SK-N-SH (cell line): ENCODE results near the gene RASA3. TPM values are rescaled to one million over a fixed set of nuclear protein-coding genes. Genes with fewer than 3 reads are reported as not detected.

ENCODE experiments used
- CTCF ChIA-PET: fragments of 300-600, 350-600 bp; formaldehyde crosslinking; extraction: SDS; loops from one replicate; lab custom pipeline; 2021; lab: Yijun Ruan, JAX
- POLR2A ChIA-PET: fragments of 350-600 bp; sonication (Branson Sonifier 250); formaldehyde crosslinking; extraction: SDS; loops from one replicate; lab custom pipeline; 2020; ENCODE audit warnings: antibody characterized with exemption, inconsistent platforms; lab: Yijun Ruan, JAX
- DNase-seq: peaks from one replicate; pipeline ENCODE4 v3.0.0; 2012
- H2AFZ ChIP-seq: fragments of 200-600 bp; sonication (generic); 2 replicates; pipeline ENCODE4 v1.8.1; 2016; ENCODE audit warnings: antibody characterized with exemption, mild to moderate bottlenecking, low read depth
- H3F3A ChIP-seq: fragments of 200-600 bp; sonication (generic); replicated peaks from 2 replicates; pipeline ENCODE3; 2016; ENCODE audit warnings: antibody characterized with exemption, mild to moderate bottlenecking; ENCODE audit not compliant: insufficient read depth
- H3K27ac ChIP-seq, 2 experiments: fragments of 200-500 bp in 1 of 2; fragments of 200-600 bp in 1 of 2; sonication (Bioruptor generic) in 1 of 2; sonication (generic), shearing (Covaris generic) in 1 of 2; 2 replicates each; pipeline versions ENCODE4 v1.5.1 to v1.6.1; 2014 to 2016; ENCODE audit warnings: low read depth in 2 of 2, inconsistent platforms in 1 of 2, low read length in 1 of 2, mild to moderate bottlenecking in 1 of 2, mixed read lengths in 1 of 2
- H3K27me3 ChIP-seq: fragments of 200-600 bp; sonication (generic), shearing (Covaris generic); 2 replicates; pipeline ENCODE4 v1.6.1; 2016; ENCODE audit warnings: mixed run types; ENCODE audit not compliant: insufficient read depth
- H3K36me3 ChIP-seq, 2 experiments: fragments of 200-500 bp in 1 of 2; fragments of 200-600 bp in 1 of 2; sonication (Bioruptor generic) in 1 of 2; sonication (generic) in 1 of 2; replicated peaks in 1 of 2; 2 replicates each; pipeline versions ENCODE3 to v1.5.1; 2014 to 2016; ENCODE audit warnings: low read length in 1 of 2, mild to moderate bottlenecking in 1 of 2; ENCODE audit not compliant: insufficient read depth in 2 of 2, control insufficient read depth in 1 of 2
- H3K4me1 ChIP-seq, 2 experiments: fragments of 200-500 bp in 1 of 2; fragments of 200-600 bp in 1 of 2; sonication (Bioruptor generic) in 1 of 2; sonication (generic), shearing (Covaris generic) in 1 of 2; 2 replicates each; pipeline versions ENCODE4 v1.5.1 to v1.6.1; 2014 to 2016; ENCODE audit warnings: low read depth in 1 of 2, low read length in 1 of 2, mixed run types in 1 of 2; ENCODE audit not compliant: insufficient read depth in 2 of 2, control insufficient read depth in 1 of 2
- H3K4me2 ChIP-seq: fragments of 200-600 bp; sonication (generic), shearing (Covaris generic); 2 replicates; pipeline ENCODE4 v1.6.1; 2017; ENCODE audit warnings: mixed run types
- H3K4me3 ChIP-seq, 2 experiments: fragments of 200-500 bp in 1 of 2; fragments of 200-600 bp in 1 of 2; sonication (Bioruptor generic) in 1 of 2; sonication (generic), shearing (Covaris generic) in 1 of 2; 2 replicates each; pipeline versions ENCODE4 v1.5.1 to v1.8.1; 2014 to 2016; ENCODE audit warnings: low read depth in 2 of 2, inconsistent platforms in 1 of 2, low read length in 1 of 2, mild to moderate bottlenecking in 1 of 2, mixed read lengths in 1 of 2, moderate library complexity in 1 of 2
- H3K79me2 ChIP-seq: fragments of 200-600 bp; sonication (generic); 2 replicates; pipeline ENCODE4 v1.8.1; 2017; ENCODE audit warnings: mild to moderate bottlenecking; ENCODE audit not compliant: insufficient read depth
- H3K9ac ChIP-seq: fragments of 200-600 bp; sonication (generic); 2 replicates; pipeline ENCODE4 v1.6.1; 2017; ENCODE audit warnings: mixed run types
- H3K9me2 ChIP-seq: fragments of 200-600 bp; sonication (generic); 2 replicates; pipeline ENCODE4 v1.6.1; 2017; ENCODE audit warnings: mixed run types
- H3K9me3 ChIP-seq: fragments of 200-600 bp; sonication (generic); 2 replicates; pipeline ENCODE4 v1.6.1; 2017; ENCODE audit warnings: mixed run types, mild to moderate bottlenecking, moderate library complexity
- H4K20me1 ChIP-seq: fragments of 200-600 bp; sonication (generic); 2 replicates; pipeline ENCODE4 v1.6.1; 2017; ENCODE audit warnings: mild to moderate bottlenecking, mixed run types; ENCODE audit not compliant: insufficient read depth
- EP300 ChIP-seq, 2 experiments: IDR thresholded peaks; 2 replicates each; pipeline versions ENCODE4 v1.4.0 to v1.6.1; 2012; ENCODE audit warnings: borderline replicate concordance in 1 of 2, low read depth in 1 of 2, low read length in 1 of 2
- EZH2phosphoT487 ChIP-seq: fragments of 200-600 bp; sonication (generic); IDR thresholded peaks from 2 replicates; pipeline ENCODE4 v1.6.1; 2017; ENCODE audit warnings: low read depth, mixed run types, mild to moderate bottlenecking, antibody characterized with exemption, moderate library complexity, borderline replicate concordance
- FOSL2 ChIP-seq: IDR thresholded peaks from 2 replicates; pipeline ENCODE4 v1.4.0; 2012; ENCODE audit warnings: low read depth, mild to moderate bottlenecking, moderate library complexity, borderline replicate concordance
- FOXM1 ChIP-seq: IDR thresholded peaks from 2 replicates; pipeline ENCODE4 v1.4.0; 2012; ENCODE audit warnings: low read depth, mild to moderate bottlenecking
- GATA2 ChIP-seq: sonication (generic); formaldehyde crosslinking; IDR thresholded peaks from 2 replicates; pipeline ENCODE4 v1.5.0; 2020; ENCODE audit warnings: mild to moderate bottlenecking, missing genetic modification reagents
- IRF3 ChIP-seq: fragments of 150-350 bp; IDR thresholded peaks from 2 replicates; pipeline ENCODE4 v1.6.1; 2016; ENCODE audit warnings: mild to moderate bottlenecking, low read depth, low read length
- JUND ChIP-seq: IDR thresholded peaks from 2 replicates; pipeline ENCODE4 v1.4.0; 2012
- MEF2A ChIP-seq: IDR thresholded peaks from 2 replicates; pipeline ENCODE4 v1.4.0; 2012; ENCODE audit warnings: low read depth, borderline replicate concordance
- MXI1 ChIP-seq: IDR thresholded peaks from 2 replicates; pipeline ENCODE4 v1.6.1; 2012; ENCODE audit warnings: mild to moderate bottlenecking, low read depth, low read length, improper control_type of control experiment
- RFX5 ChIP-seq: IDR thresholded peaks from 2 replicates; pipeline ENCODE4 v1.6.1; 2012; ENCODE audit warnings: mild to moderate bottlenecking, improper control_type of control experiment, low read length
- RXRA ChIP-seq: IDR thresholded peaks from 2 replicates; pipeline ENCODE4 v1.4.0; 2012; ENCODE audit warnings: low read depth, mild to moderate bottlenecking, borderline replicate concordance
- SIN3A ChIP-seq: IDR thresholded peaks from 2 replicates; pipeline ENCODE4 v1.6.1; 2012; ENCODE audit warnings: low read depth, mild to moderate bottlenecking, low read length, moderate library complexity, borderline replicate concordance
- SMC3 ChIP-seq: IDR thresholded peaks from 2 replicates; pipeline ENCODE4 v1.6.1; 2012; ENCODE audit warnings: low read depth, low read length, improper control_type of control experiment
- TCF12 ChIP-seq: IDR thresholded peaks from 2 replicates; pipeline ENCODE4 v1.4.0; 2012
- YY1 ChIP-seq: IDR thresholded peaks from 2 replicates; pipeline ENCODE4 v1.4.0; 2012; ENCODE audit warnings: low read depth, mild to moderate bottlenecking
- WGBS: methylation state at CpG from one replicate; pipeline ENCODE4 v1.1.6; 2017; ENCODE audit warnings: low lambda C conversion rate; 5-methylcytosine and 5-hydroxymethylcytosine counted together
- polyA plus RNA-seq, 3 experiments: library from polyadenylated mRNA; depleted of rRNA; stranded (reverse); fragments of >200 nt; gene quantifications; 2 replicates each; pipeline ENCODE4 v1.2.3, GENCODE V29; 2012
- TF ChIP-seq, protein P1 (sequence below): IDR thresholded peaks from 2 replicates; pipeline ENCODE4 v1.4.0; 2012; ENCODE audit warnings: low read depth, borderline replicate concordance
- TF ChIP-seq, protein P2 (sequence below): fragments of 200-600 bp; sonication (generic); IDR thresholded peaks from 2 replicates; pipeline ENCODE4 v1.6.1; 2017; ENCODE audit warnings: antibody characterized with exemption, mild to moderate bottlenecking, moderate library complexity

RASA3 gene
- polyA plus RNA-seq, 1 of the 3 experiments (the other 2 are of a cell fraction) = 25.1 TPM

DNA sequence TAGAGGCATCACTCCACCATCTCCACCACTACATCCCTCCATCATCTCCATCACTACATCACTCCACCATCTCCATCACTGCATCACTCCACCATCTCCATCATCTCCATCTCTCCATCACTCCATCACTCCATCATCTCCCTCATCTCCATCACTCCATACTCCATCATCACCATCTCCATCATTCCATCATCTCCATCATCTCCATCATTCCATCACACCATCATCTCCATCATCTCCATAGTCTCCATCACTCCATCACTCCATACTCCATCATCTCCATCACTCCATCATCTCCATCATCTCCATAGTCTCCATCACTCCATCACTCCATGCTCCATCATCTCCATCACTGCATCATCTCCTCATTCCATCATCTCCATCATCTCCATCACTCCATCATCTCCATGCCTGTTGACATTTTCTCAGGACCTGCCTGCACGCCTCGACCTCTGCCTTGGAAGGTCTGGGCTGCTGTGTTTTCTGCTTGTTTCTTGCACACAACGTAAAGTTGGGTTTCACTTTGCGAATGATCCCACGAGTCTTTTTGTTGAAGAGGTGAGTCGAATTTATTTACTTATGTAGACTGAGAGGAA is 21.2 kb upstream of the RASA3 start:
- H3F3A ChIP-seq = no peaks in the 10 kb centered on the region
- H3K79me2 ChIP-seq = no peaks in the 10 kb centered on the region
- no peaks in the 10 kb centered on the region for H3K27me3 ChIP-seq
- ChIA-PET CTCF (no interaction called here), POLR2A (no interaction called here)
- no peaks in the 10 kb centered on the region for H3K4me1 ChIP-seq
- H3K4me3 ChIP-seq = no peak overlapping the region
- 96% methylated on average over 6 of the region's 6 CpGs for WGBS
- H2AFZ ChIP-seq = no peak overlapping the region
- H4K20me1 ChIP-seq = no peaks in the 10 kb centered on the region
- no peak overlapping the region for H3K9ac ChIP-seq
- DNase-seq = no peak
- no peaks in the 10 kb centered on the region for H3K9me2 ChIP-seq
- H3K4me2 ChIP-seq = no peak overlapping the region
- H3K9me3 ChIP-seq = no peaks in the 10 kb centered on the region
- H3K27ac ChIP-seq = no peak overlapping the region
- no peak for TF ChIP-seq TCF12
- no peak for TF ChIP-seq GATA2 (CRISPR knock-in tag)
- TF ChIP-seq MXI1 = no peak
- no peak for TF ChIP-seq SMC3
- no peak for TF ChIP-seq FOXM1
- no peak for TF ChIP-seq JUND
- no peak for TF ChIP-seq RFX5
- TF ChIP-seq, protein P1, sequence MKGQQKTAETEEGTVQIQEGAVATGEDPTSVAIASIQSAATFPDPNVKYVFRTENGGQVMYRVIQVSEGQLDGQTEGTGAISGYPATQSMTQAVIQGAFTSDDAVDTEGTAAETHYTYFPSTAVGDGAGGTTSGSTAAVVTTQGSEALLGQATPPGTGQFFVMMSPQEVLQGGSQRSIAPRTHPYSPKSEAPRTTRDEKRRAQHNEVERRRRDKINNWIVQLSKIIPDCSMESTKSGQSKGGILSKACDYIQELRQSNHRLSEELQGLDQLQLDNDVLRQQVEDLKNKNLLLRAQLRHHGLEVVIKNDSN = no peak
- TF ChIP-seq SIN3A = no peak
- TF ChIP-seq, protein P2, sequence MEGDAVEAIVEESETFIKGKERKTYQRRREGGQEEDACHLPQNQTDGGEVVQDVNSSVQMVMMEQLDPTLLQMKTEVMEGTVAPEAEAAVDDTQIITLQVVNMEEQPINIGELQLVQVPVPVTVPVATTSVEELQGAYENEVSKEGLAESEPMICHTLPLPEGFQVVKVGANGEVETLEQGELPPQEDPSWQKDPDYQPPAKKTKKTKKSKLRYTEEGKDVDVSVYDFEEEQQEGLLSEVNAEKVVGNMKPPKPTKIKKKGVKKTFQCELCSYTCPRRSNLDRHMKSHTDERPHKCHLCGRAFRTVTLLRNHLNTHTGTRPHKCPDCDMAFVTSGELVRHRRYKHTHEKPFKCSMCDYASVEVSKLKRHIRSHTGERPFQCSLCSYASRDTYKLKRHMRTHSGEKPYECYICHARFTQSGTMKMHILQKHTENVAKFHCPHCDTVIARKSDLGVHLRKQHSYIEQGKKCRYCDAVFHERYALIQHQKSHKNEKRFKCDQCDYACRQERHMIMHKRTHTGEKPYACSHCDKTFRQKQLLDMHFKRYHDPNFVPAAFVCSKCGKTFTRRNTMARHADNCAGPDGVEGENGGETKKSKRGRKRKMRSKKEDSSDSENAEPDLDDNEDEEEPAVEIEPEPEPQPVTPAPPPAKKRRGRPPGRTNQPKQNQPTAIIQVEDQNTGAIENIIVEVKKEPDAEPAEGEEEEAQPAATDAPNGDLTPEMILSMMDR = no peak
- TF ChIP-seq YY1 = no peak
- TF ChIP-seq RXRA = no peak
- no peak for TF ChIP-seq EZH2phosphoT487
- no peak for TF ChIP-seq EP300 (IDR thresholded peaks at IDR 0.05; ENCODE audit: borderline replicate concordance in 1 of 2, low read depth in 1 of 2, low read length in 1 of 2)
- no peak for TF ChIP-seq FOSL2
- TF ChIP-seq MEF2A = no peak
- TF ChIP-seq IRF3 = no peak
- H3K36me3 ChIP-seq = no peaks in the 10 kb centered on the region
